Non-pigmented ciliary epithelial cell (primary cell): ENCODE measurements around the gene TOMT.

ENCODE experiments used
- DNase-seq: peaks from one replicate; pipeline ENCODE4 v3.0.0-alpha.2; 2010; ENCODE audit warnings: low read depth

The TOMT gene

GRCh38 chr11:72105888-72106287 lies at the start of gene TOMT:
Gene TOMT (plus strand): TSS chr11:72105924. CDS start chr11:72105952, 28 bp downstream.
- DNase-seq, result no peak

- no peak for DNase-seq
Measured at GRCh38 chr11:72058416-72059034, 47.2 kb upstream of the TOMT start.

- no peak for DNase-seq
Measured at GRCh38 chr11:72061739-72062396, 43.9 kb upstream of the TOMT start.

- DNase-seq, result no peak
Measured at GRCh38 chr11:72066855-72067254, 38.9 kb upstream of the TOMT start.

GRCh38 chr11:72067266-72067665 lies 38.5 kb upstream of the TOMT start:
- DNase-seq, result no peak

GRCh38 chr11:72067676-72068075 lies 38.0 kb upstream of the TOMT start:
- DNase-seq, result no peak

GRCh38 chr11:72069200-72069599 lies 36.5 kb upstream of the TOMT start:
- no peak for DNase-seq

- DNase-seq, result peak; percentile 61
Measured at GRCh38 chr11:72069787-72070251, 35.9 kb upstream of the TOMT start.

- no peak for DNase-seq
Measured at GRCh38 chr11:72070491-72070890, 35.2 kb upstream of the TOMT start.

GRCh38 chr11:72072348-72072747 lies 33.4 kb upstream of the TOMT start:
- DNase-seq, result peak; percentile 77

GRCh38 chr11:72075109-72075508 lies 30.6 kb upstream of the TOMT start:
- no peak for DNase-seq

GRCh38 chr11:72075756-72076155 lies 30.0 kb upstream of the TOMT start:
- DNase-seq, result no peak

GRCh38 chr11:72078477-72078876 lies 27.2 kb upstream of the TOMT start:
- no peak for DNase-seq

GRCh38 chr11:72079819-72080325 lies 25.9 kb upstream of the TOMT start:
- DNase-seq, result no peak

- DNase-seq, result peak; percentile 100
Measured at GRCh38 chr11:72080326-72081183, 25.2 kb upstream of the TOMT start, which contains the start of the genes LRRC51 and NUMA1. Gene LRRC51 (plus strand): TSS chr11:72080850. CDS start chr11:72089084, 8,234 bp downstream. Gene NUMA1 (minus strand): TSS chr11:72080542. CDS start chr11:72035943, 44,599 bp downstream.

- no peak for DNase-seq
Measured at GRCh38 chr11:72081184-72081644, 24.5 kb upstream of the TOMT start.

- DNase-seq, result no peak
Measured at GRCh38 chr11:72081821-72082453, 23.8 kb upstream of the TOMT start.

- DNase-seq, result no peak
Measured at GRCh38 chr11:72083414-72083813, 22.3 kb upstream of the TOMT start.

- DNase-seq, result no peak
Measured at GRCh38 chr11:72084076-72084475, 21.6 kb upstream of the TOMT start.

- no peak for DNase-seq
Measured at GRCh38 chr11:72084965-72085364, 20.8 kb upstream of the TOMT start.

GRCh38 chr11:72085621-72086351 lies 19.9 kb upstream of the TOMT start:
- DNase-seq, result no peak
